Left lobe of liver (tissue), 2 donors: ENCODE results near the gene TP53BP1. TPM values are rescaled to one million over a fixed set of nuclear protein-coding genes. Genes with fewer than 3 reads are reported as not detected.
"Not testable (repeated sequence)": the region's sequence is repeated elsewhere in the genome, so short reads cannot be mapped to it uniquely, and the experiment has no call there.

Experiments
- ATAC-seq: fragments of 200-7000 bp; cut with Tn5 transposase; one replicate; pipeline ENCODE4 v1.9.1; 2020; ENCODE audit warnings: mild to moderate bottlenecking, moderate library complexity
- DNase-seq: peaks from one replicate; pipeline ENCODE4 v3.0.0-alpha.2; 2020; ENCODE audit warnings: low spot score
- total RNA-seq: library from RNA; stranded (reverse); gene quantifications from one replicate; pipeline ENCODE4 v1.2.1, GENCODE V29; 2021
- donor health status: DM: no; HTN: no; CAD: no; lungs with moderate emphysema.
- donor health status: DM: no; HTN: yes; CAD: no.

The TP53BP1 gene
- 5.8 TPM for total RNA-seq

GRCh38 chr15:43492673-43493601 lies at the start of gene TP53BP1:
Gene TP53BP1, minus strand, starts transcription at chr15:43493156. Its CDS starts 113 bp downstream, at chr15:43493043.
- DNase-seq (peak; percentile 96), ATAC-seq (peak; percentile 99)

GRCh38 chr15:43541785-43542184 lies 48.8 kb upstream of the TP53BP1 start:
- ATAC-seq (no peak), DNase-seq (no peak)

GRCh38 chr15:43538091-43538490 lies 45.1 kb upstream of the TP53BP1 start:
- ATAC-seq (no peak), DNase-seq (no peak)

GRCh38 chr15:43534897-43535296 lies 41.9 kb upstream of the TP53BP1 start:
- DNase-seq (no peak), ATAC-seq (no peak)

- ATAC-seq, DNase-seq: not testable (repeated sequence)
Measured at GRCh38 chr15:43532826-43533225, 39.9 kb upstream of the TP53BP1 start.

GRCh38 chr15:43531018-43531670 lies 38.2 kb upstream of the TP53BP1 start:
- ATAC-seq (no peak), DNase-seq (no peak)

GRCh38 chr15:43529587-43530345 lies 36.8 kb upstream of the TP53BP1 start:
- ATAC-seq, result no peak
- peak; percentile 33 for DNase-seq

GRCh38 chr15:43529141-43529540 lies 36.2 kb upstream of the TP53BP1 start:
- DNase-seq, result no peak
- no peak for ATAC-seq

- ATAC-seq, result no peak
- DNase-seq, result peak; percentile 31
Measured at GRCh38 chr15:43528542-43529007, 35.6 kb upstream of the TP53BP1 start.

GRCh38 chr15:43527802-43528541 lies 35.0 kb upstream of the TP53BP1 start:
- DNase-seq, result peak; percentile 33
- no peak for ATAC-seq

- DNase-seq (peak; percentile 16), ATAC-seq (no peak)
Measured at GRCh38 chr15:43527016-43527801, 34.3 kb upstream of the TP53BP1 start.

- DNase-seq, result peak; percentile 22
- ATAC-seq, result no peak
Measured at GRCh38 chr15:43526261-43526930, 33.4 kb upstream of the TP53BP1 start.

- peak; percentile 11 for DNase-seq
- no peak for ATAC-seq
Measured at GRCh38 chr15:43525131-43525530, 32.2 kb upstream of the TP53BP1 start.

GRCh38 chr15:43524254-43524845 lies 31.4 kb upstream of the TP53BP1 start:
- peak; percentile 33 for DNase-seq
- ATAC-seq, result no peak

- DNase-seq, result no peak
Measured at GRCh38 chr15:43523646-43524045, 30.7 kb upstream of the TP53BP1 start.

GRCh38 chr15:43522247-43522646 lies 29.3 kb upstream of the TP53BP1 start:
- DNase-seq, result peak; percentile 31
- no peak for ATAC-seq

More at GRCh38 chr15:43523646-43524045, 30.7 kb upstream of the TP53BP1 start:
- ATAC-seq, result no peak

- DNase-seq (peak; percentile 28), ATAC-seq (no peak)
Measured at GRCh38 chr15:43521419-43521818, 28.5 kb upstream of the TP53BP1 start.

- DNase-seq, result peak; percentile 31
- no peak for ATAC-seq
Measured at GRCh38 chr15:43520138-43520537, 27.2 kb upstream of the TP53BP1 start.

- DNase-seq (no peak), ATAC-seq (no peak)
Measured at GRCh38 chr15:43519196-43519595, 26.2 kb upstream of the TP53BP1 start.
